H9 (cell line): ENCODE measurements around the gene SFXN1. TPM values are rescaled to one million over a fixed set of nuclear protein-coding genes. Genes with fewer than 3 reads are reported as not detected.

Source experiments
- DNase-seq: peaks from one replicate; pipeline ENCODE4 v3.0.0-alpha.2; 2017
- H2AFZ ChIP-seq: one replicate; pipeline ENCODE4 v1.6.1; 2013; ENCODE audit warnings: mild to moderate bottlenecking, low read length, control low read depth, moderate library complexity
- H2AK5ac ChIP-seq: 2 replicates; pipeline ENCODE4 v1.6.1; 2013; ENCODE audit warnings: low read length, control low read depth, mixed read lengths; ENCODE audit not compliant: insufficient read length
- H2BK120ac ChIP-seq: one replicate; pipeline ENCODE4 v1.6.1; 2013; ENCODE audit warnings: low read depth, mild to moderate bottlenecking, low read length, control low read depth, inconsistent platforms; ENCODE audit not compliant: poor library complexity, severe bottlenecking
- H2BK12ac ChIP-seq: 2 replicates; pipeline ENCODE4 v1.6.1; 2013; ENCODE audit warnings: low read length, control low read depth, mixed read lengths, low read depth; ENCODE audit not compliant: insufficient read length
- H2BK15ac ChIP-seq: 2 replicates; pipeline ENCODE4 v1.6.1; 2013; ENCODE audit warnings: low read depth, low read length, control low read depth
- H2BK20ac ChIP-seq: one replicate; pipeline ENCODE4 v1.6.1; 2013; ENCODE audit warnings: low read depth, mild to moderate bottlenecking, low read length, control low read depth, inconsistent platforms; ENCODE audit not compliant: poor library complexity, severe bottlenecking
- H2BK5ac ChIP-seq: 2 replicates; pipeline ENCODE4 v1.6.1; 2013; ENCODE audit warnings: low read length, control low read depth, mixed read lengths; ENCODE audit not compliant: insufficient read length
- H3K14ac ChIP-seq: 2 replicates; pipeline ENCODE4 v1.6.1; 2013; ENCODE audit warnings: low read length, control low read depth; ENCODE audit not compliant: insufficient read depth
- H3K18ac ChIP-seq: 2 replicates; pipeline ENCODE4 v1.6.1; 2013; ENCODE audit warnings: low read depth, mild to moderate bottlenecking, mixed read lengths, low read length, control low read depth; ENCODE audit not compliant: insufficient read length
- H3K23ac ChIP-seq: 2 replicates; pipeline ENCODE4 v1.6.1; 2013; ENCODE audit warnings: low read length, control low read depth, mixed read lengths, low read depth; ENCODE audit not compliant: insufficient read length
- H3K23me2 ChIP-seq: 2 replicates; pipeline ENCODE4 v1.6.1; 2013; ENCODE audit warnings: low read depth, mild to moderate bottlenecking, mixed read lengths, low read length, control low read depth; ENCODE audit not compliant: insufficient read length, poor library complexity, severe bottlenecking
- H3K27ac ChIP-seq: 2 replicates; pipeline ENCODE4 v1.5.1; 2013; ENCODE audit warnings: low read length, control low read depth, mixed read lengths, low read depth; ENCODE audit not compliant: insufficient read length
- H3K27me3 ChIP-seq: 2 replicates; pipeline ENCODE4 v1.6.1; 2013; ENCODE audit warnings: low read length, control low read depth, inconsistent platforms; ENCODE audit not compliant: insufficient read depth
- H3K4ac ChIP-seq: 2 replicates; pipeline ENCODE4 v1.6.1; 2013; ENCODE audit warnings: low read depth, mild to moderate bottlenecking, control low read depth, inconsistent platforms, low read length, moderate library complexity
- H3K4me1 ChIP-seq: 2 replicates; pipeline ENCODE4 v1.6.1; 2013; ENCODE audit warnings: low read length, control low read depth, inconsistent platforms; ENCODE audit not compliant: insufficient read depth
- H3K4me2 ChIP-seq: 2 replicates; pipeline ENCODE4 v1.6.1; 2013; ENCODE audit warnings: low read length, control low read depth, mixed read lengths; ENCODE audit not compliant: insufficient read length, insufficient read depth
- H3K56ac ChIP-seq: 2 replicates; pipeline ENCODE4 v1.6.1; 2013; ENCODE audit warnings: low read depth, mild to moderate bottlenecking, mixed read lengths, low read length, control low read depth; ENCODE audit not compliant: insufficient read length
- H3K79me1 ChIP-seq: 2 replicates; pipeline ENCODE4 v1.6.1; 2013; ENCODE audit warnings: low read depth, mild to moderate bottlenecking, moderate library complexity, low read length, control low read depth, inconsistent platforms; ENCODE audit not compliant: insufficient read depth, poor library complexity, severe bottlenecking
- H3K79me2 ChIP-seq: 2 replicates; pipeline ENCODE4 v1.6.1; 2013; ENCODE audit warnings: low read length, control low read depth, inconsistent platforms; ENCODE audit not compliant: insufficient read depth
- H3K9ac ChIP-seq: 2 replicates; pipeline ENCODE4 v1.6.1; 2013; ENCODE audit warnings: low read length, control low read depth, mixed read lengths; ENCODE audit not compliant: insufficient read length; ENCODE audit errors: extremely low read depth
- H3K9me3 ChIP-seq: one replicate; pipeline ENCODE4 v1.6.1; 2013; ENCODE audit warnings: low read depth, low read length, inconsistent platforms; ENCODE audit not compliant: control insufficient read depth
- H3T11ph ChIP-seq: one replicate; pipeline ENCODE4 v1.6.1; 2013; ENCODE audit warnings: mild to moderate bottlenecking, low read length, control low read depth, inconsistent platforms
- H4K20me1 ChIP-seq: one replicate; pipeline ENCODE4 v1.6.1; 2013; ENCODE audit not compliant: control insufficient read depth, insufficient read length, insufficient read depth
- H4K5ac ChIP-seq: 2 replicates; pipeline ENCODE4 v1.6.1; 2013; ENCODE audit warnings: low read depth, mild to moderate bottlenecking, mixed read lengths, low read length, control low read depth; ENCODE audit not compliant: insufficient read length
- H4K8ac ChIP-seq: replicated peaks from 2 replicates; pipeline ENCODE4 v1.6.1; 2013; ENCODE audit warnings: low read length, control low read depth, mixed read lengths, low read depth; ENCODE audit not compliant: insufficient read length
- H4K91ac ChIP-seq: 2 replicates; pipeline ENCODE4 v1.6.1; 2013; ENCODE audit warnings: low read depth, mild to moderate bottlenecking, moderate library complexity, mixed read lengths, low read length, control low read depth; ENCODE audit not compliant: insufficient read length
- H3K27ac Mint-ChIP-seq, 3 experiments: 2 replicates in 2 of 3; 3 replicates in 1 of 3; pipeline ENCODE4 v1.8.0; 2020 to 2021; ENCODE audit warnings: mixed read lengths in 3 of 3, mild to moderate bottlenecking in 1 of 3, moderate library complexity in 1 of 3
- H3K27me3 Mint-ChIP-seq: 2 replicates; pipeline ENCODE4 v1.8.0; 2021; ENCODE audit warnings: low read depth, mild to moderate bottlenecking, moderate library complexity, mixed read lengths
- H3K36me3 Mint-ChIP-seq, 3 experiments: 2 replicates in 2 of 3; 3 replicates in 1 of 3; pipeline ENCODE4 v1.8.0; 2020 to 2021; ENCODE audit warnings: low read depth in 3 of 3, mixed read lengths in 3 of 3; ENCODE audit not compliant: insufficient read depth in 1 of 3
- H3K4me1 Mint-ChIP-seq, 2 experiments: 2 replicates each; pipeline ENCODE4 v1.8.0; 2020; ENCODE audit warnings: mixed read lengths in 2 of 2
- H3K4me3 Mint-ChIP-seq, 2 experiments: 2 replicates in 1 of 2; 3 replicates in 1 of 2; pipeline ENCODE4 v1.8.0; 2020 to 2021; ENCODE audit warnings: mild to moderate bottlenecking in 2 of 2, mixed read lengths in 2 of 2, moderate library complexity in 1 of 2
- H3K9me3 Mint-ChIP-seq, 2 experiments: 2 replicates in 1 of 2; 3 replicates in 1 of 2; pipeline ENCODE4 v1.8.0; 2020; ENCODE audit warnings: mild to moderate bottlenecking in 2 of 2, mixed read lengths in 2 of 2, moderate library complexity in 1 of 2
- WGBS: extraction: QIAGEN DNeasy Blood & Tissue Kit; methylation state at CpG from one replicate; pipeline ENCODE4 v1.1.7; 2013; ENCODE audit warnings: missing lambda C conversion rate, low lambda C conversion rate, mixed read lengths; ENCODE audit not compliant: insufficient read length; ENCODE audit errors: extremely low coverage; 5-methylcytosine and 5-hydroxymethylcytosine counted together
- total RNA-seq: library from RNA; stranded (reverse); gene quantifications from 2 replicates; pipeline ENCODE4 v1.2.1, GENCODE V29; 2021
- TF ChIP-seq, protein P1 (sequence below): fragments of 200-600 bp; sonication (generic); conservative IDR thresholded peaks from 3 replicates; pipeline ENCODE4 v1.8.0; 2021; ENCODE audit warnings: antibody characterized with exemption, mild to moderate bottlenecking

The SFXN1 gene
- total RNA-seq, 1 experiment from 2014 or later = 99.2 TPM

DNA sequence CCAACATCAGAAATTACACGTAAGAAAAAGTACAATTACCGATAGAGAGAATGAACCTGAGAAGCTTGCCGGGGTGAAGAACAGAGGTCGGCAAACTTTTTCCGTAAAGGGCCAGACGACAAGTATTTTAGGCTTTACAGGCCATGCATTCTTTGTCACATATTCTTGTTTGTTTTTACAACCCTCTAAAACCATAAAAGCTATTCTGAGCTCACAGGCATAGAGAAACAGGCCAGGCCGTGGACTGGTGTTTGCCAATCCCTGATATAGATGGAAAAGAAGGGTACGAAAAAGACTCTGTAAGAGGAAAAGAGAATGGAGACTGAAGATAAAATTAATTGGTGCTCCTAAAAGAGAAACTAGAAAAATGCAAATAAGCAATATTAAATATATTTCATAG is 15.4 kb downstream of the SFXN1 start:
- Histone ChIP-seq H3K56ac (no peak overlapping the region), H3K14ac (no peak overlapping the region), H4K91ac (no peak overlapping the region), H2BK5ac (no peak overlapping the region), H3K9me3 (no peaks in the 10 kb centered on the region), H4K8ac (no peak overlapping the region), H4K20me1 (peaks cover 2% of the 10 kb centered on the region), H3K4me2 (no peak overlapping the region), H2BK12ac (no peak overlapping the region), H3K27ac (no peak overlapping the region), H2BK20ac (no peak overlapping the region), H2BK120ac (no peak overlapping the region), H4K5ac (no peak overlapping the region), H3K18ac (no peak overlapping the region), H3K79me2 (peaks cover 3% of the 10 kb centered on the region; the same call in 1 of the 2 replicates), H3K27me3 (no peaks in the 10 kb centered on the region), H2AK5ac (no peak overlapping the region), H3K79me1 (no peaks in the 10 kb centered on the region), H2AFZ (no peak overlapping the region), H3K4me1 (no peaks in the 10 kb centered on the region), H3K23me2 (no peaks in the 10 kb centered on the region), H2BK15ac (no peak overlapping the region), H3K23ac (no peak overlapping the region), H3T11ph (no peak overlapping the region), H3K9ac (no peak overlapping the region), H3K4ac (no peak overlapping the region)
- H3K4me1 Mint-ChIP-seq = peaks cover 3% of the 10 kb centered on the region in 2 experiments; a peak in 2 of 4 replicates
- no peak for DNase-seq
- H3K27me3 Mint-ChIP-seq = no peaks in the 10 kb centered on the region
- no peak overlapping the region for H3K27ac Mint-ChIP-seq
- peaks cover 29 to 60% (median 56%) of the 10 kb centered on the region in 3 experiments; a peak in 6 of 7 replicates for H3K36me3 Mint-ChIP-seq
- no peaks in the 10 kb centered on the region for H3K9me3 Mint-ChIP-seq
- TF ChIP-seq, protein P1, sequence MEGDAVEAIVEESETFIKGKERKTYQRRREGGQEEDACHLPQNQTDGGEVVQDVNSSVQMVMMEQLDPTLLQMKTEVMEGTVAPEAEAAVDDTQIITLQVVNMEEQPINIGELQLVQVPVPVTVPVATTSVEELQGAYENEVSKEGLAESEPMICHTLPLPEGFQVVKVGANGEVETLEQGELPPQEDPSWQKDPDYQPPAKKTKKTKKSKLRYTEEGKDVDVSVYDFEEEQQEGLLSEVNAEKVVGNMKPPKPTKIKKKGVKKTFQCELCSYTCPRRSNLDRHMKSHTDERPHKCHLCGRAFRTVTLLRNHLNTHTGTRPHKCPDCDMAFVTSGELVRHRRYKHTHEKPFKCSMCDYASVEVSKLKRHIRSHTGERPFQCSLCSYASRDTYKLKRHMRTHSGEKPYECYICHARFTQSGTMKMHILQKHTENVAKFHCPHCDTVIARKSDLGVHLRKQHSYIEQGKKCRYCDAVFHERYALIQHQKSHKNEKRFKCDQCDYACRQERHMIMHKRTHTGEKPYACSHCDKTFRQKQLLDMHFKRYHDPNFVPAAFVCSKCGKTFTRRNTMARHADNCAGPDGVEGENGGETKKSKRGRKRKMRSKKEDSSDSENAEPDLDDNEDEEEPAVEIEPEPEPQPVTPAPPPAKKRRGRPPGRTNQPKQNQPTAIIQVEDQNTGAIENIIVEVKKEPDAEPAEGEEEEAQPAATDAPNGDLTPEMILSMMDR = no peak
- no peak overlapping the region for H3K4me3 Mint-ChIP-seq
- no CpG with 5 or more reads among the region's 8 CpGs for WGBS
